ENCODE measurements around the gene CEP83.

- no peak for TF ChIP-seq CTCF (IDR thresholded peaks at IDR 0.05)
- no peak for TF ChIP-seq ZFX (IDR thresholded peaks at IDR 0.05; ENCODE audit: borderline replicate concordance)
These were observed 188.3 kb downstream of the CEP83 start for GRCh38 chr12:94271351-94271750.
